ENCODE measurements around the gene SPACDR. TPM values are rescaled to one million over a fixed set of nuclear protein-coding genes. Genes with fewer than 3 reads are reported as not detected.
A peak's percentile ranks its signal among the peaks of the same experiment; 100 is the strongest.

SPACDR gene
- total RNA-seq, 1 experiment from 2014 or later, result 2.9 TPM

DNA sequence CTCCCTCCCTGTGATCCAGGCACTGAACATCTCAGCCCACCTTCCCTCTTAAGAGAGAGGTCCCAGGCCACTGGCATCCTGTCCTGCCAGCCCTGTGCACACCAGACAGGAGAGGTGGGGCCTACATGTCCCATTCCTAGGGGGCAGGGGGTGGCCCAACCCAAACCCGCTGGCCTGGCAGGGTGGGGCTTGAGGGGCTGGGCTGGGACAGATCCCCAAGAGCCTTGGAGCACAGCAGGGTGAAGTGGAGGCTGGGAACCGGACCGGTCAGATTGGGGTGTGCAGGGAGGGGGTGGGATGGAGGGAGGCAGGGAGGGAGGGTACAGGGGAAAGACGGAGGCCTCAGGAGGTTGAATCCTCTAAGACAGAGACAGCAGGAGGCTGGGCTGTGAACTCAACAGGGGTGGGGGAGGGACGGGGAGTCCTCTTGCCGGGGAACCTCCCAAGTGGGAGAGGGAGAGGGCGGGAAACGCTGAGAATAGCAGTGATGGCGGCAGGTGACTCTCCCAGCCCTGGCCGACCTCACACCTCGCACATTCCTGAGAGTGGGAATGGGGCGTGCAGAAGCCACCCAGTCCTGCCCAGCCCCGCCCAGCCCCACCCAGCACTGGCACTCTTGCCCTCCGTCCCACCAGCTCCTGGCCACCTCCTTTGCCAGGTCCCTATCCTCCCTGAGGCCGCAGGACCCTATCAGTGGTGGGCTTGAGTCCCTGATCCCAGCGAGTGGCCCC, 8.2 kb upstream of the SPACDR start:
- CTCF ChIA-PET, result no interaction called here
- Histone ChIP-seq H3K27ac (ENCODE audit: low read depth, low read length, poor library complexity, severe bottlenecking) (peak overlapping the region; percentile 87), H3K27me3 (replicated peaks; ENCODE audit: insufficient read depth, low read depth, low read length, poor library complexity) (no peaks in the 10 kb centered on the region), H3K4me1 (ENCODE audit: insufficient read depth, low read length, poor library complexity, severe bottlenecking) (peaks cover 40% of the 10 kb centered on the region), H3K9me3 (ENCODE audit: low read depth, low read length, poor library complexity, severe bottlenecking) (no peaks in the 10 kb centered on the region), H3K4me3 (ENCODE audit: low read depth, low read length, poor library complexity, severe bottlenecking) (peak overlapping the region; percentile 40), H3K36me3 (ENCODE audit: insufficient read depth, low read length, poor library complexity, severe bottlenecking) (peaks cover 10% of the 10 kb centered on the region)
- DNase-seq (ENCODE audit: low spot score), result peak; percentile 49
- POLR2A ChIA-PET (ENCODE audit: low non-redundant PET), result no interaction called here
- no TSS peak for BruUV-seq (replicated peaks)
- no peak for TF ChIP-seq EZH2 (IDR thresholded peaks at IDR 0.05; ENCODE audit: borderline replicate concordance, low read depth, low read length, poor library complexity, severe bottlenecking)
- TF ChIP-seq, protein P1, sequence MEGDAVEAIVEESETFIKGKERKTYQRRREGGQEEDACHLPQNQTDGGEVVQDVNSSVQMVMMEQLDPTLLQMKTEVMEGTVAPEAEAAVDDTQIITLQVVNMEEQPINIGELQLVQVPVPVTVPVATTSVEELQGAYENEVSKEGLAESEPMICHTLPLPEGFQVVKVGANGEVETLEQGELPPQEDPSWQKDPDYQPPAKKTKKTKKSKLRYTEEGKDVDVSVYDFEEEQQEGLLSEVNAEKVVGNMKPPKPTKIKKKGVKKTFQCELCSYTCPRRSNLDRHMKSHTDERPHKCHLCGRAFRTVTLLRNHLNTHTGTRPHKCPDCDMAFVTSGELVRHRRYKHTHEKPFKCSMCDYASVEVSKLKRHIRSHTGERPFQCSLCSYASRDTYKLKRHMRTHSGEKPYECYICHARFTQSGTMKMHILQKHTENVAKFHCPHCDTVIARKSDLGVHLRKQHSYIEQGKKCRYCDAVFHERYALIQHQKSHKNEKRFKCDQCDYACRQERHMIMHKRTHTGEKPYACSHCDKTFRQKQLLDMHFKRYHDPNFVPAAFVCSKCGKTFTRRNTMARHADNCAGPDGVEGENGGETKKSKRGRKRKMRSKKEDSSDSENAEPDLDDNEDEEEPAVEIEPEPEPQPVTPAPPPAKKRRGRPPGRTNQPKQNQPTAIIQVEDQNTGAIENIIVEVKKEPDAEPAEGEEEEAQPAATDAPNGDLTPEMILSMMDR (conservative IDR thresholded peaks at IDR 0.05; ENCODE audit: low read depth, low read length), result no peak
- intact Hi-C loops (cut with micrococcal nuclease; ENCODE audit: unreplicated experiment), result loop anchor here (2.0 kb wide), 1 partner anchor 43 kb away; no protein-coding TSS in a partner anchor

GRCh38 chr7:100471021-100471420, 7.0 kb upstream of the SPACDR start:
- Histone ChIP-seq H3K36me3 (ENCODE audit: insufficient read depth, low read length, poor library complexity, severe bottlenecking) (peaks cover 14% of the 10 kb centered on the region), H3K4me3 (ENCODE audit: low read depth, low read length, poor library complexity, severe bottlenecking) (no peak overlapping the region), H3K9me3 (ENCODE audit: low read depth, low read length, poor library complexity, severe bottlenecking) (no peaks in the 10 kb centered on the region), H3K4me1 (ENCODE audit: insufficient read depth, low read length, poor library complexity, severe bottlenecking) (peaks cover 30% of the 10 kb centered on the region), H3K27ac (ENCODE audit: low read depth, low read length, poor library complexity, severe bottlenecking) (no peak overlapping the region), H3K27me3 (replicated peaks; ENCODE audit: insufficient read depth, low read depth, low read length, poor library complexity) (no peaks in the 10 kb centered on the region)
- intact Hi-C loops (cut with micrococcal nuclease; ENCODE audit: unreplicated experiment), result no loop called here
- DNase-seq (ENCODE audit: low spot score), result no peak
- ChIA-PET POLR2A (ENCODE audit: low non-redundant PET) (no interaction called here), CTCF (interaction anchor here (0.6 to 2.3 kb wide), 2 partner anchors 89 to 200 kb away, joined by 4 to 17 read pairs; no protein-coding TSS in a partner anchor)
- no TSS peak for BruUV-seq (replicated peaks)
- TF ChIP-seq, protein P1 (conservative IDR thresholded peaks at IDR 0.05; ENCODE audit: low read depth, low read length), result no peak
- TF ChIP-seq EZH2 (IDR thresholded peaks at IDR 0.05; ENCODE audit: borderline replicate concordance, low read depth, low read length, poor library complexity, severe bottlenecking), result no peak

- H3K27me3 ChIP-seq (replicated peaks; ENCODE audit: insufficient read depth, low read depth, low read length, poor library complexity), result no peaks in the 10 kb centered on the region
- H3K4me3 ChIP-seq (ENCODE audit: low read depth, low read length, poor library complexity, severe bottlenecking), result no peak overlapping the region
- no peaks in the 10 kb centered on the region for H3K9me3 ChIP-seq (ENCODE audit: low read depth, low read length, poor library complexity, severe bottlenecking)
- DNase-seq (ENCODE audit: low spot score), result peak; percentile 81
- H3K36me3 ChIP-seq (ENCODE audit: insufficient read depth, low read length, poor library complexity, severe bottlenecking), result peaks cover 13% of the 10 kb centered on the region
- CTCF ChIA-PET, result interaction anchor here (0.6 to 2.3 kb wide), 4 partner anchors 10 to 184 kb away, joined by 7 to 17 read pairs (median 8); partner anchors contain the start of gene TSC22D4
- H3K4me1 ChIP-seq (ENCODE audit: insufficient read depth, low read length, poor library complexity, severe bottlenecking), result peaks cover 28% of the 10 kb centered on the region
- H3K27ac ChIP-seq (ENCODE audit: low read depth, low read length, poor library complexity, severe bottlenecking), result peak overlapping the region; percentile 35
- intact Hi-C loops (cut with micrococcal nuclease; ENCODE audit: unreplicated experiment), result loop anchor here (1.0 kb wide), 1 partner anchor 90 kb away; no protein-coding TSS in a partner anchor
- TF ChIP-seq, protein P1 (conservative IDR thresholded peaks at IDR 0.05; ENCODE audit: low read depth, low read length), result peak; percentile 89
- TF ChIP-seq EZH2 (IDR thresholded peaks at IDR 0.05; ENCODE audit: borderline replicate concordance, low read depth, low read length, poor library complexity, severe bottlenecking), result no peak
- POLR2A ChIA-PET (ENCODE audit: low non-redundant PET), result no interaction called here
- BruUV-seq (replicated peaks), result no TSS peak
These were observed 5.4 kb upstream of the SPACDR start for GRCh38 chr7:100469227-100470044.

Data from A673 (cell line).